Hematopoietic multipotent progenitor cell treated with erythropoietin and hydrocortisone succinate and interleukin-3 and kit ligand, for 8 days (in vitro differentiated cells): Measurements from ENCODE around the gene ID4.
"Not testable (repeated sequence)": the region's sequence is repeated elsewhere in the genome, so short reads cannot be mapped to it uniquely, and the experiment has no call there.

ENCODE experiments used
- DNase-seq: peaks from one replicate; pipeline ENCODE4 v3.0.0-alpha.2; 2015

Gene ID4

GRCh38 chr6:19834858-19835257 lies 2.3 kb upstream of the ID4 start:
- no peak for DNase-seq

- no peak for DNase-seq
These were observed 1.6 kb upstream of the ID4 start for GRCh38 chr6:19835605-19836004.

- DNase-seq: no peak
These were observed 606 bp downstream of the ID4 start for GRCh38 chr6:19837511-19838441.

GRCh38 chr6:19838442-19839236 lies 1.5 kb downstream of the ID4 start:
- DNase-seq: no peak

GRCh38 chr6:19839237-19839546 lies 2.0 kb downstream of the ID4 start:
- no peak for DNase-seq

- DNase-seq: no peak
These were observed 2.6 kb downstream of the ID4 start for GRCh38 chr6:19839788-19840187.

- no peak for DNase-seq
These were observed 4.0 kb downstream of the ID4 start for GRCh38 chr6:19841181-19841580.

- DNase-seq: no peak
These were observed 5.0 kb downstream of the ID4 start for GRCh38 chr6:19842030-19842615.

- DNase-seq: no peak
These were observed 7.5 kb downstream of the ID4 start for GRCh38 chr6:19844689-19845088.

- DNase-seq: no peak
These were observed 8.3 kb downstream of the ID4 start for GRCh38 chr6:19845266-19846041.

GRCh38 chr6:19848465-19849029 lies 11.4 kb downstream of the ID4 start:
- no peak for DNase-seq

- no peak for DNase-seq
These were observed 12.0 kb downstream of the ID4 start for GRCh38 chr6:19849196-19849595.

GRCh38 chr6:19849755-19850154 lies 12.6 kb downstream of the ID4 start:
- DNase-seq: no peak

GRCh38 chr6:19851241-19852089 lies 14.3 kb downstream of the ID4 start:
- peak; percentile 43 for DNase-seq

- no peak for DNase-seq
These were observed 14.9 kb downstream of the ID4 start for GRCh38 chr6:19852090-19852457.

GRCh38 chr6:19852927-19853326 lies 15.8 kb downstream of the ID4 start:
- DNase-seq: no peak

GRCh38 chr6:19854421-19855015 lies 17.3 kb downstream of the ID4 start:
- DNase-seq: not testable (repeated sequence)

GRCh38 chr6:19855536-19855935 lies 18.4 kb downstream of the ID4 start:
- DNase-seq: no peak

GRCh38 chr6:19857139-19857538 lies 20.0 kb downstream of the ID4 start:
- DNase-seq: no peak

GRCh38 chr6:19857703-19858102 lies 20.5 kb downstream of the ID4 start:
- DNase-seq: no peak

GRCh38 chr6:19860235-19860877 lies 23.2 kb downstream of the ID4 start:
- no peak for DNase-seq
